Glutamatergic neuron (in vitro differentiated cells): Measurements from ENCODE around the gene CCDC24. TPM values are rescaled to one million over a fixed set of nuclear protein-coding genes. Genes with fewer than 3 reads are reported as not detected.

Experiments used
- DNase-seq: peaks from one replicate; pipeline ENCODE4 v3.0.0; 2022
- H3K27ac Mint-ChIP-seq: one replicate; pipeline ENCODE4 v1.8.0; 2020; ENCODE audit warnings: mild to moderate bottlenecking, mixed read lengths, inconsistent platforms; ENCODE audit not compliant: unreplicated experiment
- H3K27me3 Mint-ChIP-seq: one replicate; pipeline ENCODE4 v1.8.0; 2020; ENCODE audit warnings: mild to moderate bottlenecking, moderate library complexity, mixed read lengths, inconsistent platforms; ENCODE audit not compliant: unreplicated experiment
- H3K36me3 Mint-ChIP-seq: one replicate; pipeline ENCODE4 v1.8.0; 2020; ENCODE audit warnings: mild to moderate bottlenecking, mixed read lengths, inconsistent platforms; ENCODE audit not compliant: unreplicated experiment
- H3K4me1 Mint-ChIP-seq: one replicate; pipeline ENCODE4 v1.8.0; 2020; ENCODE audit warnings: mild to moderate bottlenecking, low read depth, mixed read lengths, inconsistent platforms; ENCODE audit not compliant: unreplicated experiment
- H3K4me3 Mint-ChIP-seq: one replicate; pipeline ENCODE4 v1.8.0; 2020; ENCODE audit warnings: mild to moderate bottlenecking, mixed read lengths, inconsistent platforms; ENCODE audit not compliant: unreplicated experiment
- H3K9me3 Mint-ChIP-seq: one replicate; pipeline ENCODE4 v1.8.0; 2020; ENCODE audit warnings: mild to moderate bottlenecking, moderate library complexity, mixed read lengths, inconsistent platforms; ENCODE audit not compliant: unreplicated experiment
- total RNA-seq: library from RNA; stranded (reverse); fragmentation: NEBNext Ultra II Directional; extraction: Animal tissue kit (Norgen Biotek cat#: 25700); gene quantifications from one replicate; pipeline ENCODE4 v1.2.1, GENCODE V29; 2021; ENCODE audit not compliant: unreplicated experiment
- TF ChIP-seq, protein P1 (sequence below): fragments of 200-600 bp; sonication (generic); IDR thresholded peaks from one replicate; pipeline ENCODE4 v1.5.0; 2021; ENCODE audit not compliant: partially characterized antibody, unreplicated experiment

The CCDC24 gene
- total RNA-seq, 1 donor from 2014 or later: 6.3 TPM

DNA sequence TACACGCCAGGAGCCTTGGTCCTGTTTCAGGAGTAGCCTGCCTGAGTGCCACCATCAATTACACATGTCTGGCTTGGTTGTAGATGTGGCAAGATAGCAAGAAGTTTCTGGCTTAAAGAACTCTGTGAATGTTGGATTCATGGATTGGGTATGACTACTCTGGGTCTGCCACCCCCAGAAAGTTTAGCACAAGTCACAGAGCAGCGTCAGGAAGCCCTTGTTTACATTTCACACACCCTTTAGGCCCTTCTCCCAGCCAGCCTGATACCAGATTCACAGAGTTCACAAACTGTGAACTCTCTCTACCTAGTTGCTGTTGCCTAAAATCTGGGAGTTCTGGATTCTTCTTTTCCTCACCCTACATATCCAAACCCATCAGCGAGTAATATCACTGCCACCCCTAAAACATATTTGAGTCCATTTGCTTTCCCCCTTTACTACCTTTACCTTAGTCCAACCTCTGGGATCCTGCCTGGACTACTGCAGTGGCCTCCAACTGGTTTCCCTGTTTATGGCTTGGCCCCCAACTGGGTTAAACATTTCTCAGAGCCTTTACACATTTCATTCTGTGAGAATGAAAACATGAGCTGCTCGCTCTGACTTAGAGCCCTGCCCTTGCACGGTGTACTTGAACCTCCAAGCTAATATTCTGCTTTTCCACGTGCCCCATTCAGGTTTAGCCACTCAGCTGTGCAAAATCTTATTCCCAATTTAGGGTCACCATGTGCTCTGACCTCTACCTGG is 4.1 kb upstream of the CCDC24 start:
- Mint-ChIP-seq H3K4me3 (no peak overlapping the region), H3K27me3 (no peaks in the 10 kb centered on the region), H3K27ac (no peak overlapping the region), H3K9me3 (peaks cover 5% of the 10 kb centered on the region), H3K4me1 (peaks cover 3% of the 10 kb centered on the region), H3K36me3 (no peaks in the 10 kb centered on the region)
- DNase-seq: no peak
- TF ChIP-seq, protein P1, sequence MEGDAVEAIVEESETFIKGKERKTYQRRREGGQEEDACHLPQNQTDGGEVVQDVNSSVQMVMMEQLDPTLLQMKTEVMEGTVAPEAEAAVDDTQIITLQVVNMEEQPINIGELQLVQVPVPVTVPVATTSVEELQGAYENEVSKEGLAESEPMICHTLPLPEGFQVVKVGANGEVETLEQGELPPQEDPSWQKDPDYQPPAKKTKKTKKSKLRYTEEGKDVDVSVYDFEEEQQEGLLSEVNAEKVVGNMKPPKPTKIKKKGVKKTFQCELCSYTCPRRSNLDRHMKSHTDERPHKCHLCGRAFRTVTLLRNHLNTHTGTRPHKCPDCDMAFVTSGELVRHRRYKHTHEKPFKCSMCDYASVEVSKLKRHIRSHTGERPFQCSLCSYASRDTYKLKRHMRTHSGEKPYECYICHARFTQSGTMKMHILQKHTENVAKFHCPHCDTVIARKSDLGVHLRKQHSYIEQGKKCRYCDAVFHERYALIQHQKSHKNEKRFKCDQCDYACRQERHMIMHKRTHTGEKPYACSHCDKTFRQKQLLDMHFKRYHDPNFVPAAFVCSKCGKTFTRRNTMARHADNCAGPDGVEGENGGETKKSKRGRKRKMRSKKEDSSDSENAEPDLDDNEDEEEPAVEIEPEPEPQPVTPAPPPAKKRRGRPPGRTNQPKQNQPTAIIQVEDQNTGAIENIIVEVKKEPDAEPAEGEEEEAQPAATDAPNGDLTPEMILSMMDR: no peak

DNA sequence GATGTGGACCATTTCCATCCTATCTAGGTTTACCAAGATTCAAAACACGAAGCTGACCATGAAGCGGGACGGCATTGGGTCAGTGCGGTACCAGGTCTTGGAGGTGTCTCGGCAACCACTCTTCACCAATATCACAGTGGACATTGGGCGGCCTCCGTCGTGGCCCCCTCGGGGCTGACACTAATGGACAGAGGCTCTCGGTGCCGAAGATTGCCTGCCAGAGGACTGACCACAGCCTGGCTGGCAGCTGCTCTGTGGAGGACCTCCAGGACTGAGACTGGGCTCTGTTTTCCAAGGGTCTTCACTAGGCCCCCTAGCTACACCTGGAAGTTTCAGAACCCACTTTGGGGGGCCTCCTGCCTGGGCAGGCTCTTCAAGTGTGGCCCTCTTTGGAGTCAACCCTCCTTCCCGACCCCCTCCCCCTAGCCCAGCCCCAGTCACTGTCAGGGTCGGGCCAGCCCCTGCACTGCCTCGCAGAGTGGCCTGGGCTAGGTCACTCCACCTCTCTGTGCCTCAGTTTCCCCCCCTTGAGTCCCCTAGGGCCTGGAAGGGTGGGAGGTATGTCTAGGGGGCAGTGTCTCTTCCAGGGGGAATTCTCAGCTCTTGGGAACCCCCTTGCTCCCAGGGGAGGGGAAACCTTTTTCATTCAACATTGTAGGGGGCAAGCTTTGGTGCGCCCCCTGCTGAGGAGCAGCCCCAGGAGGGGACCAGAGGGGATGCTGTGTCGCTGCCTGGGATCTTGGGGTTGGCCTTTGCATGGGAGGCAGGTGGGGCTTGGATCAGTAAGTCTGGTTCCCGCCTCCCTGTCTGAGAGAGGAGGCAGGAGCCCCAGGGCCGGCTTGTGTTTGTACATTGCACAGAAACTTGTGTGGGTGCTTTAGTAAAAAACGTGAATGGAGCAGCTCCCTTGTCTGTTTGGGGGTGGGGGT is 864 bp upstream of the CCDC24 start:
- no peaks in the 10 kb centered on the region for H3K36me3 Mint-ChIP-seq
- peaks cover 4% of the 10 kb centered on the region for H3K27me3 Mint-ChIP-seq
- TF ChIP-seq, protein P1: no peak
- no peak overlapping the region for H3K27ac Mint-ChIP-seq
- H3K4me3 Mint-ChIP-seq: peak overlapping the region; percentile 90
- DNase-seq: no peak
- no peaks in the 10 kb centered on the region for H3K4me1 Mint-ChIP-seq
- peaks cover 1% of the 10 kb centered on the region for H3K9me3 Mint-ChIP-seq

DNA sequence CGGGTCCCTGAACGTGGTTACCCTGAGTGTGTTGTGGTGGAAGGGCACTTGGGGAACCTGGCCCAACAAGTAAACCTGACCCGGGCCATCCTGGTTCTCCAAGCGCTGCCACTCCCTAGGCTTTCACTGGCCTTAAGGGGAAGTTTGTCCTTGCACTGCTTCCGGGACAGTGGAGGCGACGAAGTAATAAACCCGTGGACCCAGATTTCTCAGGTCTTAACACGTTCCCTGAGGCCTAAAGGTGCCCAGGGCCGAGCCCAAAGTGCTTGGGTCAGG is 261 bp upstream of the CCDC24 start:
- peaks cover 1% of the 10 kb centered on the region for H3K9me3 Mint-ChIP-seq
- H3K4me1 Mint-ChIP-seq: no peaks in the 10 kb centered on the region
- no peak overlapping the region for H3K27ac Mint-ChIP-seq
- no peak for DNase-seq
- H3K36me3 Mint-ChIP-seq: no peaks in the 10 kb centered on the region
- TF ChIP-seq, protein P1: no peak
- peaks cover 4% of the 10 kb centered on the region for H3K27me3 Mint-ChIP-seq
- H3K4me3 Mint-ChIP-seq: peak overlapping the region; percentile 90

DNA sequence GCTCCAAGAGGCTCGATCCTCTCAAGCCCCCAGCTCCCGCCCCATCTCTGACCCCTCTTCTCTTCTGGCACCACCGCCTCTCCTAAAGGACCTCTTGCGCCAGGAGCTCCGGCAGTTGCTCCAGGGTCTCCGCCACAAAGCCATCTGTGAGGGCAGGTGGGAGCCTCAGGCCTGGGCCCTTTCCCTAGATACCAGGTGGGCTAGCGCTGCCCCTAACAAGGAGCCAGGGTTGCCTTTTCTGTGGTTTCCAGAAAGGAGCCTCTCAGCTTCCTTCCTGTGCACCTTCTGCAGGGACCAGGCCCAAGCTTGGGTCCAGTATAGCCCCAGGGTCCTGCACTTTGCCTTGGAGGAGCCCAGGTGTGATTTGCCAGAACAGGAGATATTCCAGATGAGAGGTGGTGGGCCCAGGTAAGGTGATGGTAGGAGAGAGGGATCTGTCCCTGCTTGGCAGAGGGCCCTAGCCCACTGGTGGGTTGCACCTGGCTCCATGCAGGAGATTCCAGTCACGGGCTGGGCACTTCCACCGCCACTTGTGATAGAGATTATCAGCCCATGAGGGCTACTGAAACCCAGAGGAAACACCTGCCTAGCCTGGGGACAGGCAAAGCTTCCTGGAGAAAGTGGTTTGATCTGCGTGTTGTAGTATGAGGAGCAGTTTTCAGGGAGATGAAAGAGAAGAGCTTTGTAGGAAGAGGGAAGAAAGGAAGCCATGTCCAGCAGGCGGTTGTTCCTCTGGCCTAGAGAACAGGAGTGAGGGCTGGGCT is 1.0 kb downstream of the CCDC24 start:
- Mint-ChIP-seq H3K27me3 (peaks cover 6% of the 10 kb centered on the region), H3K9me3 (peaks cover 1% of the 10 kb centered on the region), H3K4me3 (peak overlapping the region; percentile 90), H3K27ac (no peak overlapping the region), H3K36me3 (no peaks in the 10 kb centered on the region), H3K4me1 (peaks cover 4% of the 10 kb centered on the region)
- DNase-seq: no peak
- TF ChIP-seq, protein P1: no peak
